Cerebellar nuclear complex (tissue), 1 donor: ENCODE measurements around the gene IL1RAPL2.

Experiments used
- DNase-seq, 2 experiments: peaks; one replicate each; lab custom pipeline; 2025; lab: John Stamatoyannopoulos, UW

IL1RAPL2 gene

DNA sequence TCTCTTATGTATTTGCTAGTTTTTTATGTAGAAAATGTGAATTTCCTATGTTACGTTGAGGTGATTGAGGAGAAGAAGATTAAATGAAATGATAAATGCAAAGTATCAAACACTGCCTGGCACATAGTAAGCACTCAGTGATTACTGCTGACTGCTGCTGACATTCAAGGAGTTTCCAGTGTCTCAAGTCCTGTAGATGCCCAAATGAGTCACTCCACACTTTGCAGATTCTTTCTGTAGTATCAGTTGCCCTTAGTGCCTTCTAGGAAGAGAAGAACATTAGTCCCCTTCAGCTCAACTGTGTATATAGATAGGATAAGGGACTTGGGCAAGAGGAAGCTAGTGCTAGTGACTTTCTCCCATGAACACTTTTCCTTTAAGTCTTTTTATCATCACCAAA lies 895.0 kb downstream of the IL1RAPL2 start:
- DNase-seq: no peak

GRCh38 chrX:105462186-105462585 lies 896.2 kb downstream of the IL1RAPL2 start:
- no peak for DNase-seq

- DNase-seq: no peak
Measured at GRCh38 chrX:105463473-105463872, 897.5 kb downstream of the IL1RAPL2 start.

- no peak for DNase-seq
Measured at GRCh38 chrX:105464618-105465017, 898.6 kb downstream of the IL1RAPL2 start.

DNA sequence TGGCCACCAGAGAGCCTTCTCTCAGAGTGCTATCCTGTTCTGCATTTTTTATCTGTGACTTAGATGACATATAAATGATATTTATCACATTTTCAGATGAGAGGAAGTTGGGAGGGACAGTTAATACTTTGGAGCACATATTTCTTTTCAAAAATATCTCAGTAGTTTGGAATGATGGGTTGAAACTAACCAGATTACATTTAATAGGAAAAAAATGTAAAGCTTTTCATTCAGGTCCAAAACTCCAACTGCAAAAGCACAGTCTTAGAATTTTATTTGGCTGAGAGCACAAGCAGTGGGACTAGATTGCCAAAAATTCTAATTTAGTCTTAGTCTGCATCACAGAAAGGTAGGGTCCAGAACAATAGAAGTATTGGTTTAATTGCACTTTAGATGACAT lies 902.7 kb downstream of the IL1RAPL2 start:
- no peak for DNase-seq

DNA sequence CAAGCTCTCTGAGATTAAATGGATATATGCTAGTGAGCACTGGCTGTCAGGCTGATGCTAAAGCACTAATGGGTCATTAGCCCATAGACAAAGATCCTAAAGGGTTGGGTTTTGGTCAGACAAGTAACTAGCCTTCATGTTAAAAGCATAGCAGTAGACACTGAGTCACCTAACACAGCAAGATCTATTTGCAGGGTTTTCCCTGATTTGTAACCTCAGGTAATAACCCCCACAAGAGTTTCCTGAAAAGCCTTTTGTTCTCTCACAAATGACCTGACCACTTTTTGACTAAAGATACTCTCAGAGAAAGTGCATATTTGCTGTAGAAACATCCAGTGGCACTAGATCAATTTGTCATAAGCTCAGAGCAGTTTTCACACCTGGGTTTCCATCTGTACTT lies 905.6 kb downstream of the IL1RAPL2 start:
- DNase-seq: no peak

- DNase-seq: no peak
Measured at GRCh38 chrX:105475801-105476200, 909.8 kb downstream of the IL1RAPL2 start.

DNA sequence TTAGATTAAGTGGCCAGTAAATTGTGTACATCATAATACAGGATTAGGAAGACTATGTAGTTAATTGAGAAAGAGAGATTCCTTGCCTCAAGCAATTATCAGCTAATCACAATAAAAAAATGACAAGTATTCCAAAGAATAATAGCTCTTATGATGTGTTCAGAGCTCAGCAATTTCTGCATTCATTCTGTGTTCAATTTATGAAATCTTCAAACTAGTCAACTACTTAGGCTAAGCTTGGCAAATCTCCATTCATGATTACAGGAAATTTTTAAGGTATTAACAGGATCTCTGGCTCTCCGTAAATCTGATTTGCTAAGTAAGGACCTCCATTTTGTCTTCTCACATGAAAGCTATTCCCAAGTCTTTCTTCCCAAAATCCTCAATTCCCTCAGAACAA lies 911.4 kb downstream of the IL1RAPL2 start:
- DNase-seq: no peak

GRCh38 chrX:105480646-105481310 lies 914.8 kb downstream of the IL1RAPL2 start:
- DNase-seq: no peak

- DNase-seq: no peak
Measured at GRCh38 chrX:105483011-105483410, 917.0 kb downstream of the IL1RAPL2 start.

GRCh38 chrX:105488716-105489115 lies 922.7 kb downstream of the IL1RAPL2 start:
- DNase-seq: no peak

- DNase-seq: no peak
Measured at GRCh38 chrX:105495376-105495775, 929.4 kb downstream of the IL1RAPL2 start.

GRCh38 chrX:105502336-105502735 lies 936.3 kb downstream of the IL1RAPL2 start:
- no peak for DNase-seq

DNA sequence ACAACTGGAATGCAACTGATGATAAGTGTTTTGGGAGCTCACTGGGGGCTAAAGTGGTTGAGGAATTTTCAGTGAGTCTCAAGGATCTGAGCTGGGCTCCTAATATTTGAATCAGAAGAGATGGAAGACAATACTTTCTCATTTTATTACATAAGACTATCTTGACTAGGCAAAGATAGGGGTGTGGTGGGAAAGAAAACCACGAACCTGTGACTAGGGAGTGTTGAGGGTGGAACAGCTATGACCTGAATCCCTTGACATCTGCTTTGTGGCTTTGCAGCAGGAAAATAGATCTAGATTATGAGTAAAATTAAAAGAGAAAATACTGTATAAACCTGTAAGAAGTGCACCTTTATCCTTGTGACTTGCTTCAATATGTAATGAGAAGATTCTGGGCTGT lies 949.6 kb downstream of the IL1RAPL2 start:
- no peak for DNase-seq

GRCh38 chrX:105526431-105526830 lies 960.4 kb downstream of the IL1RAPL2 start:
- no peak for DNase-seq

GRCh38 chrX:105527759-105528158 lies 961.8 kb downstream of the IL1RAPL2 start:
- no peak for DNase-seq

DNA sequence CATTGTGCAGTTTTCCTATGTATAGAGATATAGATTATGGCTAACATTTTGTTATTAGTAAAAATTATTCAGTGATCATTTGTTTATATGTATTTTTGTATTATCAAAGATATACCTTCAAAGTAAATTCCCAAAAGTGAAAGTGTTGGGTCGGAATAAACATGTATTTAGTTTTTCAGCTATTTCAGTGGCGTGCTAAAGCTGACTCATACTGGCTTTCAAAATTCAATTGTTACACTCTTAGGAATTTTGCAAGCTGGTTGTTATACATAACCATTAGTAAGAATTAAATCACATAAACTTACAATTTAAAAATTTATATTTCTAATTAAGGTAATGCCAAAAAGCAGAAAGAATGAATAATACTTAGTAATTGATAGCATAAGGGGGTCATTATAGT lies 968.0 kb downstream of the IL1RAPL2 start:
- no peak for DNase-seq

DNA sequence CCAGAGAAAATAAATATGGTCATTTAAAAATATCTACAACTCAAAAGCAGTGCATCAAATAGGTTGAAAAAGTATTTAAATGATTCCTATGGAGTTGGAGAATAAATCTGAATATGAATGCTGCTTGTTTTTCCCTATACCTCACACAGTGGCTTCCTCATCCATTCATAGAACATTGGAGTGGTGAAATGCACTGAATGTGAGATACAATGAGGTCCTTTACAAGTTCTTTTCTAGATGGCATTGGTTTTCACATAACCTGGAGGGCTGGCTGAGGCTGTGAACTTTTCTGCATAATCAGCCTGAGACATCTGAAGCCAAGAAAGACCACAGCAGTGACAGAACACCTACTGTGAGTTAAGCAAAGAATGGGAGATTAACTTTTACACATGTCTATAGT lies 977.3 kb downstream of the IL1RAPL2 start:
- DNase-seq: no peak

DNA sequence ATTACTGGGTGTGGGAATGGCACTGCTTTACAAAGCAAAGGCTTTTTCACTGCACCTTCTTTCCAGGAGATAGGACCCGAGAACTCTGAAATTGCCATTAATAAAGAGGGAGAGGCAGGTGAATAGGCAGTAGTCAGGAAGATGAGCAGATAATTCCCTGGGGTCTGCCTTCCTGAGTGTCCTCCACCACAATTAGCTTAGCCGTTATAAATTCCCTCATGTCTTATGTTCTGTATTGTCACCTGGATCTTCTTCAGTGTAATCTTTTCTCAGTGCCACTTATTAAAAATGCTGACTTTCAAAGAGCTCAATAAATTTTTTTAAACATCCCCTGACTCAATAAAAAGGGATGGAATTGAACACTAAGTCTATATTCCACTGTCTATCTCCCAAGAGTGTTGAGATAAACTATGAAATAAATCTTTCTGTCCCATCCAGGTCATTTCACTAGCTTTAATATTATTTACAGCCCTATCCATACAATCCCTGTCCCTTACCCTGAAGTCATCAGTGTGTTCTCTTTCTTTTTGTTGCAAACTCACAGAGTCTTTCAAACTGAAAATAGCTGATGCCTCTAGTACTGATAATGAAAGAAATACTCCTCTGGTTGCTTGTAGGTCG lies 984.2 kb downstream of the IL1RAPL2 start:
- no peak for DNase-seq

DNA sequence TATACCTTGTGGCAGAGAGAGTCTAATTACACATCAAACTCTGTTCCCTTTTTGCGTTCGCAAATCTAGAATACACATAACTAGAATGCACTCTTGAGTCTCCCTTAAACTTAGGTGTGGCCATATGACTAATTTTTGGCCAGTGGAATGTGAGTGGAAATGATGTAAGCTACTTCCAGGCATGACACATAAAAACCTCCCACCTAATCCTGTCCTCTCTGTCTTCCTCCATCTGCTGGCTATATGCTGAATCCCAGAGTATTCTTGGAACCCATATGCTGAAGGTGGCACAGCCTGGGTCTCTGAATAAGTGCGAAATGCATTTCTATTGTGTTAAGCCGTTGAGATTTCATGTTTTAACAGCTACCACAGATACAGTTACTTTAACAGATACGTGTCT lies 986.4 kb downstream of the IL1RAPL2 start:
- DNase-seq: no peak

- DNase-seq: no peak
Measured at GRCh38 chrX:105553118-105553517, 987.1 kb downstream of the IL1RAPL2 start.

- no peak for DNase-seq
Measured at GRCh38 chrX:105564501-105564900, 998.5 kb downstream of the IL1RAPL2 start.

- DNase-seq: no peak
Measured at GRCh38 chrX:105565856-105566255, 999.9 kb downstream of the IL1RAPL2 start.

GRCh38 chrX:105567082-105567481 lies 1001.1 kb downstream of the IL1RAPL2 start:
- no peak for DNase-seq
